Panc1 (cell line): ENCODE results near the gene RNF186. TPM values are rescaled to one million over a fixed set of nuclear protein-coding genes. Genes with fewer than 3 reads are reported as not detected.

Experiments used
- ATAC-seq: fragments of 200-7000 bp; cut with Tn5 transposase; 2 replicates; pipeline ENCODE4 v1.9.1; 2020; ENCODE audit warnings: mild to moderate bottlenecking, moderate library complexity
- BruUV-seq: library from RNA; stranded (reverse); fragments of 400-500 nt; replicated peaks from 2 replicates; lab custom pipeline; 2021; lab: Mats Ljungman, UMichigan
- CTCF ChIA-PET: fragments of 300-600 bp; sonication (Branson Sonifier 250); formaldehyde crosslinking; loops from one replicate; lab custom pipeline; 2022; ENCODE audit warnings: antibody characterized with exemption; lab: Charles Lee
- POLR2A ChIA-PET: fragments of 300-600 bp; sonication (Branson Sonifier 250); formaldehyde crosslinking; loops from one replicate; lab custom pipeline; 2022; ENCODE audit warnings: antibody characterized with exemption; lab: Charles Lee
- DNase-seq: peaks from one replicate; pipeline ENCODE4 v3.0.0-alpha.2; 2010; ENCODE audit warnings: low read depth, low spot score
- H3K27ac ChIP-seq: 2 replicates; pipeline ENCODE4 v1.5.1; 2011; ENCODE audit warnings: mild to moderate bottlenecking, low read length, inconsistent platforms
- H3K27me3 ChIP-seq: fragments of 200-500 bp; sonication (Bioruptor generic); 2 replicates; pipeline ENCODE4 v1.6.0; 2014; ENCODE audit warnings: low read length, inconsistent platforms; ENCODE audit not compliant: control insufficient read depth, insufficient read depth
- H3K36me3 ChIP-seq: fragments of 200-500 bp; sonication (Bioruptor generic); 2 replicates; pipeline ENCODE4 v1.5.1; 2014; ENCODE audit warnings: inconsistent platforms, mild to moderate bottlenecking, low read length, moderate library complexity; ENCODE audit not compliant: control insufficient read depth, insufficient read depth
- H3K4me1 ChIP-seq: 2 replicates; pipeline ENCODE4 v1.5.1; 2011; ENCODE audit warnings: inconsistent platforms, mild to moderate bottlenecking, low read length, moderate library complexity; ENCODE audit not compliant: control insufficient read depth, insufficient read depth
- H3K4me3 ChIP-seq, 2 experiments: 2 replicates each; pipeline ENCODE4 v1.5.1; 2011 to 2012; ENCODE audit warnings: low read depth in 2 of 2, low read length in 2 of 2, mild to moderate bottlenecking in 2 of 2, inconsistent platforms in 1 of 2, moderate library complexity in 1 of 2
- H3K9me3 ChIP-seq: fragments of 200-500 bp; sonication (Bioruptor generic); 2 replicates; pipeline ENCODE4 v1.5.1; 2014; ENCODE audit warnings: low read depth, mild to moderate bottlenecking, inconsistent platforms, low read length, moderate library complexity; ENCODE audit not compliant: control insufficient read depth, insufficient read depth
- CTCF ChIP-seq: fragments of 450-650 bp; IDR thresholded peaks from 2 replicates; pipeline ENCODE4 v1.5.1; 2017; ENCODE audit warnings: mild to moderate bottlenecking
- POLR2AphosphoS5 ChIP-seq: IDR thresholded peaks from 2 replicates; pipeline ENCODE4 v1.6.1; 2012; ENCODE audit warnings: mild to moderate bottlenecking, low read depth, low read length, moderate library complexity
- REST ChIP-seq, 2 experiments: IDR thresholded peaks; 2 replicates each; pipeline ENCODE4 v1.6.1; 2011 to 2012; ENCODE audit warnings: low read depth in 2 of 2, control low read depth in 1 of 2, low read length in 1 of 2, mild to moderate bottlenecking in 1 of 2, moderate library complexity in 1 of 2; ENCODE audit not compliant: insufficient read depth in 1 of 2
- SIN3A ChIP-seq: IDR thresholded peaks from 2 replicates; pipeline ENCODE4 v1.6.1; 2012; ENCODE audit warnings: low read depth, mild to moderate bottlenecking, low read length, moderate library complexity, borderline replicate concordance; ENCODE audit not compliant: insufficient read depth
- TCF7L2 ChIP-seq: IDR thresholded peaks from 2 replicates; pipeline ENCODE4 v1.6.1; 2011; ENCODE audit warnings: mild to moderate bottlenecking, low read depth, low read length, inconsistent platforms
- in situ Hi-C: cut with HindIII; loops from 2 replicates; pipeline ENCODE4 v1.10.0; 2016; ENCODE audit warnings: low sequenced_read_pairs, low pct_unique_long_range_greater_than_20kb
- intact Hi-C: fragments of 100-400 bp; cut with micrococcal nuclease; formaldehyde crosslinking; loops from one replicate; pipeline ENCODE4 v1.10.0; 2022; ENCODE audit not compliant: unreplicated experiment
- total RNA-seq: library from RNA; stranded (reverse); gene quantifications from one replicate; pipeline ENCODE4 v1.2.1, GENCODE V29; 2021; ENCODE audit not compliant: unreplicated experiment

The RNF186 gene
- total RNA-seq, 1 experiment from 2014 or later = not detected

DNA sequence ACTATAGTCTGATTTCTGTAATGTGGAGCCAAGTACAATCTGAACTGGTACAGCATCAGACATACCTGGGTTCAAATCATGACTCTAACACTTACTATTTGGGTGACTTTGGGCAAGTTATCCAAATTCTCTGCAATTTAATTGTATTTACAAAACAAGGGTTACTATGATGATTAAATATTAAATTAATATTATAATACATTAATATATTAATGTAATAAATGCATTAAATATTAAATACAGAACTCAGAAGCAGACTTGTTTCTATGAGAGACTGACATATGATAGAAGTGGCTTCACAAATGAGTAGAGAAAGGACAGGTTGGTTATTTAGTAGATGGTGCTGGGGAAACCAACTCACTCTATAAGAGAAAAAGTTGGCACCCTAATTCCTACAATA lies 39.8 kb upstream of the RNF186 start:
- ChIA-PET CTCF (interaction anchor here (0.7 kb wide), 1 partner anchor 240 kb away, joined by 5 read pairs; no protein-coding TSS in a partner anchor), POLR2A (no interaction called here)
- no TSS peak for BruUV-seq
- intact Hi-C loops (no loop called here), in situ Hi-C loops (no loop called here)
- Histone ChIP-seq H3K36me3 (no peaks in the 10 kb centered on the region), H3K4me3 (no peak overlapping the region), H3K9me3 (no peaks in the 10 kb centered on the region), H3K27ac (no peak overlapping the region), H3K27me3 (no peaks in the 10 kb centered on the region), H3K4me1 (no peaks in the 10 kb centered on the region)
- DNase-seq (no peak), ATAC-seq (no peak)
- no peak for TF ChIP-seq POLR2AphosphoS5
- no peak for TF ChIP-seq TCF7L2
- no peak for TF ChIP-seq REST (IDR thresholded peaks at IDR 0.05; ENCODE audit: insufficient read depth in 1 of 2, low read depth in 2 of 2, low read length in 1 of 2)
- no peak for TF ChIP-seq SIN3A
- no peak for TF ChIP-seq CTCF

- POLR2A ChIA-PET = no interaction called here
These were observed 37.0 kb upstream of the RNF186 start for GRCh38 chr1:19852036-19852435.

More at GRCh38 chr1:19852036-19852435, 37.0 kb upstream of the RNF186 start:
- Histone ChIP-seq H3K4me3 (no peak overlapping the region), H3K9me3 (no peaks in the 10 kb centered on the region), H3K27me3 (no peaks in the 10 kb centered on the region), H3K36me3 (no peaks in the 10 kb centered on the region), H3K4me1 (no peaks in the 10 kb centered on the region; the same call in 1 of the 2 replicates), H3K27ac (no peak overlapping the region)
- DNase-seq = no peak
- ATAC-seq = no peak
- no peak for TF ChIP-seq SIN3A
- TF ChIP-seq CTCF = no peak
- no peak for TF ChIP-seq POLR2AphosphoS5
- TF ChIP-seq REST (IDR thresholded peaks at IDR 0.05; ENCODE audit: insufficient read depth in 1 of 2, low read depth in 2 of 2, low read length in 1 of 2) = no peak
- TF ChIP-seq TCF7L2 = no peak
- in situ Hi-C loops = no loop called here
- intact Hi-C loops = no loop called here
- CTCF ChIA-PET = interaction anchor here (0.6 kb wide), 1 partner anchor 178 kb away, joined by 3 read pairs; no protein-coding TSS in a partner anchor
- no TSS peak for BruUV-seq
